ENCODE results near the gene HSD17B12. TPM values are rescaled to one million over a fixed set of nuclear protein-coding genes. Genes with fewer than 3 reads are reported as not detected.

HSD17B12 gene
- total RNA-seq, 1 donor from 2014 or later: 83.6 TPM

GRCh38 chr11:43802509-43802908, 122.0 kb downstream of the HSD17B12 start:
- intact Hi-C loops (cut with micrococcal nuclease): no loop called here
- no peak overlapping the region for H3K4me3 ChIP-seq

GRCh38 chr11:43803766-43804165, 123.2 kb downstream of the HSD17B12 start:
- no peak for TF ChIP-seq CTCF (IDR thresholded peaks at IDR 0.05; ENCODE audit: borderline replicate concordance)
- intact Hi-C loops (cut with micrococcal nuclease): no loop called here

More at GRCh38 chr11:43802509-43802908, 122.0 kb downstream of the HSD17B12 start:
- peak; percentile 30 for TF ChIP-seq CTCF (IDR thresholded peaks at IDR 0.05; ENCODE audit: borderline replicate concordance)
- H3K4me1 ChIP-seq: no peaks in the 10 kb centered on the region
- H3K27me3 ChIP-seq (ENCODE audit: low read depth): no peaks in the 10 kb centered on the region
- peaks cover 19% of the 10 kb centered on the region for H3K36me3 ChIP-seq
- H3K9me3 ChIP-seq (replicated peaks): no peaks in the 10 kb centered on the region
- no peak for DNase-seq
- H3K27ac ChIP-seq (replicated peaks): no peak overlapping the region

GRCh38 chr11:43806976-43807375, 126.4 kb downstream of the HSD17B12 start:
- Histone ChIP-seq H3K36me3 (peaks cover 7% of the 10 kb centered on the region), H3K27ac (replicated peaks) (no peak overlapping the region), H3K4me1 (no peaks in the 10 kb centered on the region), H3K9me3 (replicated peaks) (no peaks in the 10 kb centered on the region), H3K27me3 (ENCODE audit: low read depth) (no peaks in the 10 kb centered on the region), H3K4me3 (no peak overlapping the region)
- intact Hi-C loops (cut with micrococcal nuclease): no loop called here
- no peak for DNase-seq
- TF ChIP-seq CTCF (IDR thresholded peaks at IDR 0.05; ENCODE audit: borderline replicate concordance): no peak

More at GRCh38 chr11:43803766-43804165, 123.2 kb downstream of the HSD17B12 start:
- Histone ChIP-seq H3K27ac (replicated peaks) (no peak overlapping the region), H3K4me1 (no peaks in the 10 kb centered on the region), H3K27me3 (ENCODE audit: low read depth) (no peaks in the 10 kb centered on the region), H3K36me3 (peaks cover 19% of the 10 kb centered on the region), H3K9me3 (replicated peaks) (no peaks in the 10 kb centered on the region), H3K4me3 (no peak overlapping the region)
- no peak for DNase-seq

- intact Hi-C loops (cut with micrococcal nuclease): no loop called here
Measured at GRCh38 chr11:43810929-43811596, 130.5 kb downstream of the HSD17B12 start.

GRCh38 chr11:43812471-43812870, 131.9 kb downstream of the HSD17B12 start:
- intact Hi-C loops (cut with micrococcal nuclease): no loop called here
- H3K36me3 ChIP-seq: peaks cover 8% of the 10 kb centered on the region
- no peak overlapping the region for H3K27ac ChIP-seq (replicated peaks)
- H3K9me3 ChIP-seq (replicated peaks): no peaks in the 10 kb centered on the region
- H3K4me3 ChIP-seq: no peak overlapping the region
- no peaks in the 10 kb centered on the region for H3K27me3 ChIP-seq (ENCODE audit: low read depth)
- H3K4me1 ChIP-seq: no peaks in the 10 kb centered on the region
- TF ChIP-seq CTCF (IDR thresholded peaks at IDR 0.05; ENCODE audit: borderline replicate concordance): no peak
- DNase-seq: no peak

More at GRCh38 chr11:43810929-43811596, 130.5 kb downstream of the HSD17B12 start:
- Histone ChIP-seq H3K4me3 (no peak overlapping the region), H3K27ac (replicated peaks) (no peak overlapping the region), H3K36me3 (peaks cover 8% of the 10 kb centered on the region), H3K9me3 (replicated peaks) (no peaks in the 10 kb centered on the region), H3K4me1 (no peaks in the 10 kb centered on the region), H3K27me3 (ENCODE audit: low read depth) (no peaks in the 10 kb centered on the region)
- DNase-seq: no peak
- TF ChIP-seq CTCF (IDR thresholded peaks at IDR 0.05; ENCODE audit: borderline replicate concordance): peak; percentile 64

Data from left ventricle myocardium inferior (tissue), 1 donor.